ENCODE results near the gene CUX1.

CUX1 gene

GRCh38 chr7:102273749-102274712 is 456.6 kb downstream of the CUX1 start:
- no peak for DNase-seq (ENCODE audit: low spot score)

GRCh38 chr7:102275123-102275703 is 457.8 kb downstream of the CUX1 start:
- DNase-seq (ENCODE audit: low spot score) = no peak

- DNase-seq (ENCODE audit: low spot score) = no peak
Observed at GRCh38 chr7:102277901-102278300, 460.5 kb downstream of the CUX1 start.

- DNase-seq (ENCODE audit: low spot score) = peak; percentile 54
Observed at GRCh38 chr7:102279537-102280400, 462.3 kb downstream of the CUX1 start.

GRCh38 chr7:102280521-102280920 is 463.1 kb downstream of the CUX1 start:
- no peak for DNase-seq (ENCODE audit: low spot score)

- no peak for DNase-seq (ENCODE audit: low spot score)
Observed at GRCh38 chr7:102281785-102282184, 464.4 kb downstream of the CUX1 start.

- DNase-seq (ENCODE audit: low spot score) = no peak
Observed at GRCh38 chr7:102282465-102283362, 465.3 kb downstream of the CUX1 start.

GRCh38 chr7:102283477-102284189 is 466.2 kb downstream of the CUX1 start:
- DNase-seq (ENCODE audit: low spot score) = no peak

GRCh38 chr7:102284399-102284798 is 467.0 kb downstream of the CUX1 start:
- peak; percentile 15 for DNase-seq (ENCODE audit: low spot score)

GRCh38 chr7:102284891-102285539 is 467.6 kb downstream of the CUX1 start:
- DNase-seq (ENCODE audit: low spot score) = no peak

- no peak for DNase-seq (ENCODE audit: low spot score)
Observed at GRCh38 chr7:102285540-102286236, 468.3 kb downstream of the CUX1 start.

GRCh38 chr7:102286237-102287110 is 469.0 kb downstream of the CUX1 start, which contains the start of gene SH2B2:
TSS of gene SH2B2 (plus strand) at chr7:102286868. CDS start at chr7:102300551, 13,683 bp downstream.
- peak; percentile 28 for DNase-seq (ENCODE audit: low spot score)

- no peak for DNase-seq (ENCODE audit: low spot score)
Observed at GRCh38 chr7:102287111-102287980, 469.9 kb downstream of the CUX1 start.

GRCh38 chr7:102287981-102288278 is 470.5 kb downstream of the CUX1 start:
- DNase-seq (ENCODE audit: low spot score) = no peak

GRCh38 chr7:102288285-102288930 is 471.0 kb downstream of the CUX1 start:
- DNase-seq (ENCODE audit: low spot score) = no peak

GRCh38 chr7:102289057-102289456 is 471.6 kb downstream of the CUX1 start:
- no peak for DNase-seq (ENCODE audit: low spot score)

All from CD4-positive, alpha-beta T cell treated with Interleukin-2 at 100 ng/mL for 4 hours (primary cell).